ENCODE measurements around the gene CCR5AS.

The CCR5AS gene

GRCh38 chr3:46371519-46372340, 35.1 kb downstream of the CCR5AS start:
- Histone ChIP-seq H3K9me3 (ENCODE audit: insufficient read depth in 2 of 2, low read depth in 1 of 2, low read length in 1 of 2) (no peaks in the 10 kb centered on the region), H4K91ac (replicated peaks; ENCODE audit: insufficient read length, low read length) (no peak overlapping the region), H3K27ac (ENCODE audit: low read depth, low read length) (no peak overlapping the region), H2AFZ (ENCODE audit: low read length) (no peak overlapping the region), H4K8ac (ENCODE audit: extremely low read depth, insufficient read depth, low read length) (no peak overlapping the region), H2BK20ac (ENCODE audit: low read length) (no peak overlapping the region), H3K14ac (ENCODE audit: insufficient read length) (no peak overlapping the region), H3K23ac (ENCODE audit: insufficient read length) (no peak overlapping the region), H2BK5ac (ENCODE audit: low read depth, low read length) (no peak overlapping the region), H3K79me1 (ENCODE audit: low read depth, low read length) (no peaks in the 10 kb centered on the region), H3K23me2 (ENCODE audit: low read depth, low read length) (no peaks in the 10 kb centered on the region), H3K4me3 (ENCODE audit: extremely low read depth in 1 of 4, insufficient read depth in 2 of 4, low read depth in 3 of 4, low read length in 4 of 4) (no peak overlapping the region), H3K4ac (replicated peaks; ENCODE audit: insufficient read length, low read depth, low read length) (no peak overlapping the region), H2BK15ac (ENCODE audit: low read length) (no peak overlapping the region), H3K27me3 (replicated peaks in 1 of 4; ENCODE audit: control insufficient read depth in 3 of 4, extremely low read depth in 1 of 4, insufficient read depth in 3 of 4, low read length in 3 of 4) (peaks cover 0 to under 1% (median 0%) of the 10 kb centered on the region in 4 experiments; a peak in 1 of 7 replicates), H2BK12ac (ENCODE audit: low read depth, low read length) (no peak overlapping the region), H3K56ac (replicated peaks; ENCODE audit: insufficient read length, low read depth, low read length) (no peak overlapping the region), H3K36me3 (ENCODE audit: control insufficient read depth in 2 of 4, insufficient read depth in 4 of 4, low read length in 3 of 4) (no peaks in the 10 kb centered on the region), H3K18ac (ENCODE audit: extremely low read depth, low read length) (no peak overlapping the region), H3K4me2 (ENCODE audit: insufficient read depth in 1 of 2, low read depth in 2 of 2, low read length in 2 of 2) (no peak overlapping the region), H3K9ac (replicated peaks in 1 of 4; ENCODE audit: extremely low read depth in 1 of 4, low read depth in 3 of 4, low read length in 3 of 4) (no peak overlapping the region), H2BK120ac (replicated peaks; ENCODE audit: low read depth, low read length) (no peak overlapping the region), H4K20me1 (replicated peaks in 1 of 2; ENCODE audit: control insufficient read depth in 1 of 2, insufficient read depth in 2 of 2, low read length in 2 of 2) (no peaks in the 10 kb centered on the region), H3K79me2 (ENCODE audit: control insufficient read depth in 1 of 2, insufficient read depth in 2 of 2, low read length in 2 of 2) (no peaks in the 10 kb centered on the region), H3K4me1 (replicated peaks in 1 of 4; ENCODE audit: control insufficient read depth in 3 of 4, insufficient read depth in 4 of 4, low read length in 3 of 4) (peaks cover 0 to 6% (median 3%) of the 10 kb centered on the region in 4 experiments; a peak in 3 of 7 replicates), H4K5ac (ENCODE audit: insufficient read length, low read depth, low read length) (no peak overlapping the region), H2AK5ac (ENCODE audit: low read depth, low read length) (no peak overlapping the region)
- FAIRE-seq, result no peak
- CTCF ChIA-PET (ENCODE audit: partially characterized antibody), result interaction anchor here (0.7 to 12.9 kb wide), 31 partner anchors 8 to 341 kb away, joined by 3 to 164 read pairs (median 3); partner anchors contain the start of genes CCR1 and CCR3
- no peak for DNase-seq (ENCODE audit: low read depth in 1 of 2, low spot score in 2 of 2)
- peak; percentile 70; the same call in 1 of the 2 replicates for TF ChIP-seq KDM1A (IDR thresholded peaks at IDR 0.05; ENCODE audit: borderline replicate concordance, low read length)
- no peak for TF ChIP-seq NANOG (IDR thresholded peaks at IDR 0.05; ENCODE audit: insufficient read depth, low read depth, low read length, poor library complexity, severe bottlenecking)
- POLR2A ChIA-PET (ENCODE audit: partially characterized antibody), result interaction anchor here (0.6 kb wide), 1 partner anchor 1095 kb away, joined by 3 read pairs; no protein-coding TSS in a partner anchor
- WGBS, 2 experiments (ENCODE audit: extremely low coverage in 1 of 2, insufficient coverage in 1 of 2, insufficient read length in 1 of 2, insufficient replicate concordance in 2 of 2, low coverage in 1 of 2, low lambda C conversion rate in 2 of 2, missing lambda C conversion rate in 1 of 2), result 80% methylated on average over 10 of the region's 10 CpGs; no CpG with 5 or more reads in 1 of the 2 experiments
